ENCODE results near the gene DNAH2. TPM values are rescaled to one million over a fixed set of nuclear protein-coding genes. Genes with fewer than 3 reads are reported as not detected.

The DNAH2 gene
- total and polyA plus RNA-seq, 2 of the 13 experiments (the other 11 are each of a cell fraction or from before 2014, with no cell fraction given) = not detected

DNA sequence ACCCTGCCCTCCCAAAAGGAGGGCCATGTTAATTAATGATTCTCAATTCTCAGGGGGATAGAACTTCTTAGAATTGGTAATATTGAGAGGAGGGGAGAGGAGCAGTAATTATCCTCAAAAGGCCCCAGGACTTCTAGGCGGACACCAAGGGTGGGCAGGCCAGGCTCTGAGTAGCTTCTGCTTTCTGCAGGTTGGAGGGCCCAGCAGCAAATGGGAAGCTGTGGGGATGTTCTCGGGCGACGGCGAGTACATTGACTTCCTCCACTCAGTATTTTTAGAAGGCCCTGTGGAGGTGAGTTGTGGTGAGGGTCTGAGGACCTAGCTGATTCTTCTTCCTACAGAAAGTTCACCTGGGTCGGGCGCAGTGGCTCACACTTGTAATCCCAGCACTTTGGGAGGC is 57.5 kb downstream of the DNAH2 start:
- Histone ChIP-seq H3K4me3 (replicated peaks in 1 of 3; ENCODE audit: insufficient read depth in 1 of 3, low read depth in 2 of 3, low read length in 3 of 3) (no peak overlapping the region), H3K36me3 (replicated peaks in 1 of 2; ENCODE audit: control insufficient read depth in 1 of 2, insufficient read depth in 2 of 2, low read length in 2 of 2) (no peaks in the 10 kb centered on the region), H3K9ac (ENCODE audit: insufficient read depth, low read depth, low read length) (no peak overlapping the region), H3K9me3 (ENCODE audit: low read length) (no peaks in the 10 kb centered on the region), H3K27ac (ENCODE audit: extremely low read length, insufficient read depth, low read length) (no peak overlapping the region), H4K20me1 (ENCODE audit: insufficient read depth, low read length) (no peaks in the 10 kb centered on the region), H3K4me2 (ENCODE audit: low read depth, low read length) (no peak overlapping the region), H3K27me3 (ENCODE audit: control insufficient read depth in 1 of 2, insufficient read depth in 2 of 2, low read length in 2 of 2) (peaks cover 1 to 44% of the 10 kb centered on the region in 2 experiments; a peak in 3 of 5 replicates), H3K4me1 (ENCODE audit: insufficient read depth, low read length) (peaks cover 24% of the 10 kb centered on the region), H3K79me2 (ENCODE audit: insufficient read depth, low read length) (no peaks in the 10 kb centered on the region), H2AFZ (ENCODE audit: low read length) (no peak overlapping the region)
- in situ Hi-C loops (cut with HindIII; ENCODE audit: extremely low pct_ligation_motif_present, low pct_unique_long_range_greater_than_20kb) = no loop called here
- TF ChIP-seq ZBTB43 (CRISPR knock-in tag; conservative IDR thresholded peaks at IDR 0.05) (no peak), ZNF629 (CRISPR knock-in tag; conservative IDR thresholded peaks at IDR 0.05) (no peak), ZNF235 (CRISPR knock-in tag; IDR thresholded peaks at IDR 0.05; ENCODE audit: borderline replicate concordance) (no peak), ZNF619 (CRISPR knock-in tag; IDR thresholded peaks at IDR 0.05) (no peak), ISX (CRISPR knock-in tag; conservative IDR thresholded peaks at IDR 0.05) (no peak), ZBTB7A (CRISPR knock-in tag; IDR thresholded peaks at IDR 0.05) (no peak), TBX3 (IDR thresholded peaks at IDR 0.05; ENCODE audit: borderline replicate concordance) (no peak), PHF20 (CRISPR knock-in tag; IDR thresholded peaks at IDR 0.05) (no peak)
- TF ChIP-seq, protein P1, sequence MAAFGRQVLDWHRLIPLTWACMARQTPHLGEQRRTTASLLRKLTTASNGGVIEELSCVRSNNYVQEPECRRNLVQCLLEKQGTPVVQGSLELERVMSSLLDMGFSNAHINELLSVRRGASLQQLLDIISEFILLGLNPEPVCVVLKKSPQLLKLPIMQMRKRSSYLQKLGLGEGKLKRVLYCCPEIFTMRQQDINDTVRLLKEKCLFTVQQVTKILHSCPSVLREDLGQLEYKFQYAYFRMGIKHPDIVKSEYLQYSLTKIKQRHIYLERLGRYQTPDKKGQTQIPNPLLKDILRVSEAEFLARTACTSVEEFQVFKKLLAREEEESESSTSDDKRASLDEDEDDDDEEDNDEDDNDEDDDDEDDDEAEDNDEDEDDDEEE (CRISPR knock-in tag; IDR thresholded peaks at IDR 0.05) = no peak
- intact Hi-C loops (cut with micrococcal nuclease; ENCODE audit: unreplicated experiment) = no loop called here
- 85% methylated on average over 7 of the region's 7 CpGs for WGBS (ENCODE audit: low lambda C conversion rate)
- DNase-seq (ENCODE audit: low spot score) (no peak), ATAC-seq (no peak), FAIRE-seq (no peak)
- BruUV-seq (replicated peaks) = no TSS peak
- ChIA-PET CTCF (ENCODE audit: low intra/inter-chr PET ratio, low total read pairs) (no interaction called here), POLR2A (no interaction called here)
